Subcutaneous adipose tissue (tissue), 4 donors: ENCODE results near the gene PDSS2. TPM values are rescaled to one million over a fixed set of nuclear protein-coding genes. Genes with fewer than 3 reads are reported as not detected.

Experiments
- CTCF ChIP-seq: fragments of 450-650 bp; IDR thresholded peaks from one replicate; pipeline ENCODE4 v1.5.1; 2016; ENCODE audit warnings: low read depth, mild to moderate bottlenecking, control low read depth, antibody characterized with exemption, moderate library complexity
- total RNA-seq, 4 donors: library from RNA; depleted of rRNA; stranded (reverse); fragments of >200 nt; gene quantifications; one replicate each; pipeline ENCODE4 v1.1.0, GENCODE V29; 2016

The PDSS2 gene
- total RNA-seq, 4 donors from 2014 or later, result 7.3 to 11.3 (median 8.9) TPM

- no peak for TF ChIP-seq CTCF
Measured at GRCh38 chr6:107340881-107341280, 118.5 kb downstream of the PDSS2 start.

GRCh38 chr6:107337191-107337741 lies 122.1 kb downstream of the PDSS2 start:
- TF ChIP-seq CTCF, result no peak

- TF ChIP-seq CTCF, result no peak
Measured at GRCh38 chr6:107334026-107334425, 125.3 kb downstream of the PDSS2 start.

GRCh38 chr6:107333491-107333890 lies 125.9 kb downstream of the PDSS2 start:
- TF ChIP-seq CTCF, result no peak

- TF ChIP-seq CTCF, result no peak
Measured at GRCh38 chr6:107331409-107332386, 127.7 kb downstream of the PDSS2 start.

GRCh38 chr6:107330168-107330567 lies 129.2 kb downstream of the PDSS2 start:
- TF ChIP-seq CTCF, result no peak

GRCh38 chr6:107329063-107329860 lies 130.1 kb downstream of the PDSS2 start:
- no peak for TF ChIP-seq CTCF
